GM21619 (cell line): ENCODE data around the gene ADNP2.

ENCODE experiments used
- ATAC-seq: cut with Tn5 transposase; IDR thresholded peaks from one replicate; pipeline ENCODE4 v1.9.1; 2021; ENCODE audit not compliant: unreplicated experiment

The ADNP2 gene

DNA sequence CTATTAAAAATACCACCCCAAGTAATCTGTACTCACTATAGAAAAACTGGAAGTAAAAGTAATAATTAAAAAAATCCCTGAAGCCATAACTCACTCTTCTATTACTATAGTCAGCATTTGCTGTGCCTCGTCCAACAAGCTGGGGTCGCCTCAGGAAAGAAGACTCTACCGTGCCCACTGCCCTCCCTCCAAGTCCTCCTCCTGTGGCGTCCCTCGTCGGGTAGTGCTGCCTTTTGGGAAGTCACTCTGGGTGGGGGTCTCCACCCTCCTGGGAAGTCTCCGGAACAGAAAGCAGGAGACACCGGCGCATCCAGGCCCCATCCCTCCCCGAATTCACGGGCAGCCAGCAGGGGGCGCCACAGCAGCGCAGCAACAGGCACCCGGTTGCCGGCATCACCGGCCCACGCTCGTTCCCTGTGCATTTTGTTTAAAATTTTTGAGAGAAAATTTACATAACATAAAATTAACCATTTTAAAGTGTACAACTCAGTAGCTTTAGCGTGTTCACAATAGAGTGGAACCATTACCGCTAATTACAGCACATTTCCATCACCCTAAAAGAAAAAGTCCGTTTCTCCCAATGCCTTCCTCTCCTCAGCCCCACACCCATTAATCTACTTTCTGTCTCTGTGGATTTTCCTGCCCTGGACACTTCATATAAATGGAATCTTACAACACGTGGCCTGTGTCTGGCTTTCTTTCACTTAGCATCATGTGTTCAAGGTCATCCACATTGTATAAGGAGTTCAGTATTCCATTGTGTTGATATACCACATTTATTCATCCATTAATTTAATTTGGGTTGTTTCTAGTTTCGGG is 62.2 kb downstream of the ADNP2 start:
- no peak for ATAC-seq

DNA sequence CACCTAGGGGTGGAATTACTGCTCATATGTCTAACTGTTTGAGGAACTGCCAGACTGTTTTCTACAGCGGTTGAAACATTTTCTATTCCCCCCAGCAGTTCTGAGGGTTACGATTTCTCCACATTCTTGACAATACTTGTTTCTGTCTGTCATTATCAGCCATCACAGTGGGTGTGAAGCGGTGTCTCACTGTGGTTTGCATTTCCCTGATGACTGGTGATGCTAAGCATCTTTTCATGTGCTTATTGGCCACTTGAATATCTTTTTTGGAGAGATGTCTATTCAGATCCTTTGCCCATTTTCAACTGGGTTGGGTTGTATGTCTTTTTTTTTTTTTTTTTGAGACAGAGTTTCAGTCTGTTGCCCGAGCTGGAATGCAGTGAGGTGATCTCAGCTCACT is 63.0 kb downstream of the ADNP2 start:
- ATAC-seq: no peak

GRCh38 chr18:80173060-80173459 is 64.0 kb downstream of the ADNP2 start:
- no peak for ATAC-seq

- ATAC-seq: no peak
Measured at GRCh38 chr18:80175451-80176204, 66.6 kb downstream of the ADNP2 start.

- ATAC-seq: no peak
Measured at GRCh38 chr18:80176334-80177073, 67.4 kb downstream of the ADNP2 start.

GRCh38 chr18:80177128-80177527 is 68.1 kb downstream of the ADNP2 start:
- no peak for ATAC-seq

DNA sequence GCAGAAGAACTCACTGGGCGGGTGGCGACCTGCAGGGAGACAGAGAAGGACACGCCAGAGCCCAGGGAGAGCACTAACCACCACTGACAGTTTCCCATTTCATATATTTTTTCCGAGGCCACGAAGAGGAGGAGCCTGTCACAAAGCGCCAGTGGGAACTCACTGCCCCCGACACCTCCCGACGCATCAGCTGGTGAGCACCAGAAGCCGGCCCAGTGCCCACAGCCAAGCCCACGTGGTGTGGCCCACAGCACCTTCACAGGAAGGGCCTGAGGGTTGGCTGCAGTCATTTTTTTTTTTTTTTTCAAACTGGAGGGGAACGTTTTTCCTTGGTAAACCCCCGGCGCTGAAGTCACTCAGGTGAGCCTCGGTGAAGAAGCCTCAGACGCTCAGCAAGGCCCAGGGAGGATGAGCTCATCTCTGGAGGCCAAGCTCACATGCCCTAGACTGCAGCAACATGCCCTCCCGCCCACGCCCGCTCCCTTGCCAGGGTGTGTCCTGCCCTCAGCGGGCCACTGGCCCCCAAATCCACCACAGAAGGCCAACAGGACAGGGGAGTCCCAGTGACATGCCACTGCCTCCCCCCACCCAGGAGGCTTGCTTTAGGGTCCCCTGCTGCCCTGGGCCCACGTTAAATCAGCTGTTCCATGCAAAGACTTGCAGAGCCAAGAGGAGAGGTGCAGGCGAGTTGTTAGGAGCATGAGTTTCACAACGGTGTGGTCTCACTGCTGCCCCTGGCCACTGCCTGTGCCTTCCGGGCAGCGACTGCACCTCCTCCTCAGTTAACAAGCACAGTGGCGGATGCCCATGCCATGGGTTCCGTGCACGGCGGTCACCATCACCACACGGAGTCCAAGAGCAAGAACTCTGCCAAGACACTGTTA is 70.1 kb downstream of the ADNP2 start:
- ATAC-seq: no peak

GRCh38 chr18:80179857-80180558 is 70.9 kb downstream of the ADNP2 start:
- ATAC-seq: peak; percentile 69

GRCh38 chr18:80180778-80181564 is 71.9 kb downstream of the ADNP2 start:
- no peak for ATAC-seq

DNA sequence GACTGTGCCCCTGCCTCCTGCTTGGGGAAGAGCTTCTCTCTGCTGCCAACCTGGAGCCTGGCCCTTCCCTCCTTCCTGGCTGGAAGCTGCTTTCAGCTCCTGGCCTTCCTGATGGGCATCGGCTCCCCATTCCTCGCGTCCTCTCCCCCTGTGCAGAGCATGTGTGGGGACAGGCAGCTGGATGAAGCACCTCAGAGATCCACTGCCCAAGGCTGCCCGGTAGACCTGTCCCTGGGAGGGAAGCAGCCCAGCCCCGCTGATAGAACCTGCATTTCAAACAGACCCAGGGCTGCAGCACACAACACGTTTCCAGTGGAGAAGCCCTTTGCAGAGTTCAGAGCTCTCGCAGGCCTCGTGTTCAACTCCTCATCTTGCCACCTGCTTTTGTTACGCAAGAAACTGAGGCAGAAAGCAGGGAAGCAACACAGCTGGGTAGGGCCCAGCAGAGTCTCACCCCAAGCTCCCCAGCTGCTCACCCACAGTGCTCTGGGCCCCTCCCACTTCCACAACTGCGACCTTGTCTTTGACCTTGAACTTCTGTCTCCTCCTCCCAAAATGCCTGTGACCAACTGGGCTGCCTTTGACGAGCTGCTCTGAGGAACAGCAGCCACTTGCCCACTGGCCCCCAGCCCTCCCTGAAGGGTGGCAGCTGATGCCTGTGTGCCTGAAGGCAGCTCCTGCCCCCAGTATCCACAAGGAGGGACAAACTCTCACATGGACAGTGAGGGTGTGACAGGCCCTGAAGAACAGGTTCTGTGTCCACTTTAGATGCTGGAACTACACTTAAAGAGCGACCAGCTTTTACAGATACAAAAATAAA is 72.8 kb downstream of the ADNP2 start:
- ATAC-seq: no peak

- ATAC-seq: no peak
Measured at GRCh38 chr18:80182855-80183254, 73.8 kb downstream of the ADNP2 start.

- ATAC-seq: no peak
Measured at GRCh38 chr18:80183273-80184050, 74.4 kb downstream of the ADNP2 start.

- ATAC-seq: no peak
Measured at GRCh38 chr18:80184243-80184772, 75.2 kb downstream of the ADNP2 start.

DNA sequence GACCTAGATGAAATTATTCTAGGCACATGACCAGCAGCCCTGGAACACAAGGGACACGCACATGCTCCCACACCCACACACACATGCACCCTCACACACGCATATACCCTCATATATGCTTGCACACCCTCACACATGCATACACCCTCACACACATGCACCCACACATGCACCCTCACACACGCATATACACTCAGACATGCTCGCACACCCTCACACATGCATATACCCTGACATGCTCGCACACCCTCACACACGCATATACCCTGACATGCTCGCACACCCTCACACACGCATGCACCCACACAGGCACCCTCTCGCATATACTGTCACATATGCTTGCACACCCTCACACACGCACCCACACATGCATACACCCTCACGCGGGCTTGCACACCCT is 76.5 kb downstream of the ADNP2 start:
- no peak for ATAC-seq

- ATAC-seq: no peak
Measured at GRCh38 chr18:80187956-80188642, 79.0 kb downstream of the ADNP2 start.

- no peak for ATAC-seq
Measured at GRCh38 chr18:80188643-80189530, 79.8 kb downstream of the ADNP2 start.
